Osteocyte (in vitro differentiated cells): ENCODE data around the gene TWNK. TPM values are rescaled to one million over a fixed set of nuclear protein-coding genes. Genes with fewer than 3 reads are reported as not detected.
A peak's percentile ranks its signal among the peaks of the same experiment; 100 is the strongest.

Experiments used
- DNase-seq: peaks from one replicate; pipeline ENCODE4 v3.0.0; 2021; ENCODE audit warnings: mixed read lengths; ENCODE audit not compliant: unreplicated experiment; ENCODE audit errors: extremely low spot score
- H3K27ac Mint-ChIP-seq: one replicate; pipeline ENCODE4 v1.8.0; 2021; ENCODE audit warnings: mild to moderate bottlenecking, mixed read lengths; ENCODE audit not compliant: unreplicated experiment
- H3K27me3 Mint-ChIP-seq: one replicate; pipeline ENCODE4 v1.8.0; 2021; ENCODE audit warnings: mixed read lengths; ENCODE audit not compliant: unreplicated experiment
- H3K36me3 Mint-ChIP-seq: one replicate; pipeline ENCODE4 v1.8.0; 2021; ENCODE audit warnings: mixed read lengths; ENCODE audit not compliant: unreplicated experiment
- H3K4me1 Mint-ChIP-seq: one replicate; pipeline ENCODE4 v1.8.0; 2021; ENCODE audit warnings: mixed read lengths; ENCODE audit not compliant: unreplicated experiment
- H3K4me3 Mint-ChIP-seq: one replicate; pipeline ENCODE4 v1.8.0; 2021; ENCODE audit warnings: mild to moderate bottlenecking, moderate library complexity, mixed read lengths; ENCODE audit not compliant: unreplicated experiment
- H3K9me3 Mint-ChIP-seq: one replicate; pipeline ENCODE4 v1.8.0; 2021; ENCODE audit warnings: mixed read lengths; ENCODE audit not compliant: unreplicated experiment
- total RNA-seq: library from RNA; stranded (reverse); gene quantifications from 2 replicates; pipeline ENCODE4 v1.2.1, GENCODE V29; 2021
- TF ChIP-seq, protein P1 (sequence below): fragments of 200-600 bp; sonication (generic); IDR thresholded peaks from 2 replicates; pipeline ENCODE4 v1.5.0; 2021; ENCODE audit warnings: antibody characterized with exemption, mild to moderate bottlenecking, moderate library complexity

TWNK gene
- total RNA-seq, 1 donor from 2014 or later, result 7.1 TPM

DNA sequence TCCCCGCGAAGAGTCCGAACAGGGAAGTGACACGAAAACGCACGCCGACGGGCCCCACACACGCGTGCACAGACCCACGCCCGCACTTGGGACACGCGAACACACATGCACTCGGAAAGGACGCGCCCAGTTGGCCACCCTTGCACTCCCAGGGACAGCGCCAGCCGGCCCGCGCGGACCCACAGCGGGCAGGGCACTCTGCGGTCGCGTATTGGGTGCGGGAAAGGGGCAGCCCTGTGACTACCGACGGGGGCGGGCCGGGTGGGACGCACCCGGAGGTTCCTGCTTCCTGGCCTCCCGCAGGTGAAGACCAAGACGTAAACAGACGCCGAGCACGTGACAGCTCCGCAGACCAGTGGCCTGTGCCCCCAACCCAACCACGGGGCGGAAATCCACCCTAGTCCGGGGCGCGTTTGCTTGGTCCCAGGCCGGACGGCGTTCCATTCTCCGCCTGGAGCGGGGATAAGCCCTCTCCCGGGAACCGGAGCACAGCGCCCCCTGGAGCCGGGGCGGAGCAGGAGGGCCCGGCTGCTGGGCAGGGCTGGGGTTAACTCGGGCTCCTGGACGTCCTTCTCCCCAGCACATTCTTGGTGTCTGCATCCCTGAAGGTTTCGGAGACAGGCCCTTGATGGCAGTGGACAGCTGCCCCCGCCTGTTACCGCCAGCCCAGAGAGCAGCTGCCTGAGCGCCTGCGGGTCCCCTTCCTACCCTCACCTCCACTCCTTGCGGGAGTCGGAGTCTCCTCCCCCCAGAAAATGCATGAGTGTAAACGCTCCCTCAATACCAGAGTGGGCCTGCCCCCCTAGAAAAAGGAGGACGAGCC lies 10.2 kb downstream of the TWNK start:
- Mint-ChIP-seq H3K36me3 (peaks cover 5% of the 10 kb centered on the region), H3K27me3 (no peaks in the 10 kb centered on the region), H3K27ac (peak overlapping the region; percentile 99), H3K9me3 (no peaks in the 10 kb centered on the region), H3K4me1 (peaks cover 32% of the 10 kb centered on the region), H3K4me3 (peak overlapping the region; percentile 82)
- DNase-seq, result peak; percentile 94
- TF ChIP-seq, protein P1, sequence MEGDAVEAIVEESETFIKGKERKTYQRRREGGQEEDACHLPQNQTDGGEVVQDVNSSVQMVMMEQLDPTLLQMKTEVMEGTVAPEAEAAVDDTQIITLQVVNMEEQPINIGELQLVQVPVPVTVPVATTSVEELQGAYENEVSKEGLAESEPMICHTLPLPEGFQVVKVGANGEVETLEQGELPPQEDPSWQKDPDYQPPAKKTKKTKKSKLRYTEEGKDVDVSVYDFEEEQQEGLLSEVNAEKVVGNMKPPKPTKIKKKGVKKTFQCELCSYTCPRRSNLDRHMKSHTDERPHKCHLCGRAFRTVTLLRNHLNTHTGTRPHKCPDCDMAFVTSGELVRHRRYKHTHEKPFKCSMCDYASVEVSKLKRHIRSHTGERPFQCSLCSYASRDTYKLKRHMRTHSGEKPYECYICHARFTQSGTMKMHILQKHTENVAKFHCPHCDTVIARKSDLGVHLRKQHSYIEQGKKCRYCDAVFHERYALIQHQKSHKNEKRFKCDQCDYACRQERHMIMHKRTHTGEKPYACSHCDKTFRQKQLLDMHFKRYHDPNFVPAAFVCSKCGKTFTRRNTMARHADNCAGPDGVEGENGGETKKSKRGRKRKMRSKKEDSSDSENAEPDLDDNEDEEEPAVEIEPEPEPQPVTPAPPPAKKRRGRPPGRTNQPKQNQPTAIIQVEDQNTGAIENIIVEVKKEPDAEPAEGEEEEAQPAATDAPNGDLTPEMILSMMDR, result peak; percentile 95

DNA sequence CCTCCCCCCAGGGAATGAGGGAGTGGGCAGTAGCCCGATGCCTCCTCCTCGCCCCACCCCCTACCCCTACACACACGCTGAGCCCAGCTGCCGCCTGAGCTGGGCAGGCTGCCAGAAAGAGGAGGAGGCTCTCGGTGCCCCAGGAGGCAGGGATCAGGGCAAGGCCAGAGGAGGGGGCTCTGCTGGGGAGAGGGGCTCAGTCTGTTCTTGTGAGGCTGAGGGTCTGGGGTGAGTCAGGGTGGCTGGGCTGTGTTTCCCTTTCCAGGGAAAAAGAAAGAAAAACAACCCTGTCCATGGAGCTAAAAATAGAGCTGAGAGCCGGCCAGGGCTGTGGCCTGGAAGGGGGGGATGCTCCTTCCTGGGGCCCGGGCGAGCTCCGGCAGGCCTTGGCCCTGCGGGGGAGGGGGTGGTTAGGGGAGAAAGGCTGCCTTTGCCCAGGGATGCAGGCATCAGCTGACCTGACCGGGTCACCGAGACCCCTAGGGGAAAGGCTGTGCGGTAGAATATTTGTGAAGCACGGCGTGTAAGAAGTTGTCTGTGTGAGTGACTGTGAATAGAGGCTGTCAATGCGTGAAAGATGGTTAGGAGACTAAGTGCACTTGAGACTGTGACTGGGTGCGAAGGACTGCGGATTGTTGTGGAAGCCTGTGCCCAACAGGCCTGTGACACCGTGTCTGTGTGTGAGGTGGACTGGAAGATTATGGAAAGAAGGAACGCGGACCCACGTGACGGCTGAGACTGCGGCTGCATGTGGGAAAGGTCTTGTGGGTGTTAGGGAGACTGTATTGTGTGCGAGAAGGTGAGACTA lies 11.0 kb downstream of the TWNK start:
- Mint-ChIP-seq H3K4me1 (peaks cover 32% of the 10 kb centered on the region), H3K36me3 (peaks cover 6% of the 10 kb centered on the region), H3K27ac (peak overlapping the region; percentile 99)

DNA sequence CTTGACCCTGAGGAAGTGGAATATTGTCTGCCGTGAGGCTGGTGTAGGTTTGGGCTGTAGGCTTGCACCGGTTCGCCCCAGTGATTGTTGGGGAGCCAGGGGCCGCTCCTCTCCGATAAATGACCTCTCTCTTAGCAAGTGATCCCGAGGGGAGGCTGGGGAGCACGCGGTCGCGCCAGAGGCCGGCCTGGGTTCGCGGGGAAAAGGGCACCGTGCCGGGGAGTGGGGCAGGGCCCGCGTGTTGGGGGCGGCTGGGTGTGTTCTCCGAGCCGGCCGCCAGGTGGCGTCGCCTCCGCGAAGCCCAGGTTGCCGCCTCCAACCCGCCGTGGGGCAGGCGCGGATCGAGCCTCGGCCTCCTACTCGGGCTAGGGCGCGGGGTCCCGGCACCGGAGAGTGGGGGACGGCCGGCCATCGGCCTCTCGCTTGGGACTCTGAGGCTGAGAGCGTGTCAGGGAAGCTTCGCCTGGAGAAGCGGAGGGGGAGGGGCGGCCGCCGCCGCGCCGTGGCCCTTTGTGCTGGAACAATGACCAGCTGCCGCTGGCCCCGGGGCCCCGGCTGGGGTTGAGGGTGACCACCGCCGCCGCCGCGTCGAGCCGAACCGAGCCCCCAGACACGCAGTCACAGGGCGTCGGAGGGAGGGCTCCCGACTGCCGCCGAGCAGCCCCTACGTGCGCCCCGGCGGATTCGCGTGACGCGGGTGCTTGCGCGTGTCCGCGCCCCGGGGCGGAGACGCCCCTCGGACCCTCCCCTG lies 11.8 kb downstream of the TWNK start:
- H3K27me3 Mint-ChIP-seq, result no peaks in the 10 kb centered on the region
- TF ChIP-seq, protein P1, result peak; percentile 97
- no peaks in the 10 kb centered on the region for H3K9me3 Mint-ChIP-seq
- H3K4me1 Mint-ChIP-seq, result peaks cover 32% of the 10 kb centered on the region
- peaks cover 10% of the 10 kb centered on the region for H3K36me3 Mint-ChIP-seq
- peak overlapping the region; percentile 82 for H3K4me3 Mint-ChIP-seq
- peak overlapping the region; percentile 99 for H3K27ac Mint-ChIP-seq
- DNase-seq, result peak; percentile 95

More for the DNA sequence above, 11.0 kb downstream of the TWNK start:
- Mint-ChIP-seq H3K4me3 (peak overlapping the region; percentile 82), H3K27me3 (no peaks in the 10 kb centered on the region), H3K9me3 (no peaks in the 10 kb centered on the region)
- peak; percentile 96 for DNase-seq
- TF ChIP-seq, protein P1, result no peak

DNA sequence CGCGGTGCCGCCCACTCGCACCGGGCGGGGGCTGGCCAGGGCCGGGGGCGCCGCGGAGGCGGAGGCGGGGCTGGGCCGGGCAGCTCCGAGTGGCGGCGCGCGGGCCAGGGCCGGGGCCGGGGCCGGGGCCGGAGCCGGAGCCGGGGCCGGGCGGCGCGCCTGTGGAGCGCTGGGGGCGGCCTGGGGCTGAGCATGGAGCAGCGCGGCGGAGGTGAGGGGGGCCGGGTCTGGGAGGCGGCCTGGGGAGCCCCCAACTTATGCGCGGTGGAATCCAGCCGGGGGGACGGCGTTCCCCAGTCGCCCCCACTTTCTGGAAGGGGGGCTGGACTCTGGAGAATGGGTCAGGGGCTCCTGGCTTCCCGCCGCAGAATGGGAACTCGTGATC lies 12.4 kb downstream of the TWNK start, which contains the start of gene LZTS2:
Gene LZTS2, plus strand, starts transcription at position 67 of the 385 bp plus-strand sequence. CDS start 2,731 bp downstream, outside the sequence.
- H3K36me3 Mint-ChIP-seq, result peaks cover 10% of the 10 kb centered on the region
- peak within 1 kb of the TSS; percentile 82 for H3K4me3 Mint-ChIP-seq
- no peaks in the 10 kb centered on the region for H3K27me3 Mint-ChIP-seq
- no peaks in the 10 kb centered on the region for H3K9me3 Mint-ChIP-seq
- H3K27ac Mint-ChIP-seq, result peak within 1 kb of the TSS; percentile 99
- H3K4me1 Mint-ChIP-seq, result peaks cover 32% of the 10 kb centered on the region
- TF ChIP-seq, protein P1, result no peak
- DNase-seq, result no peak
